ENCODE measurements around the gene GPR161. TPM values are rescaled to one million over a fixed set of nuclear protein-coding genes. Genes with fewer than 3 reads are reported as not detected.

GPR161 gene
- total and polyA plus RNA-seq, 9 of the 15 experiments (the other 6 are each of a cell fraction or from before 2014, with no cell fraction given): 0.15 to 2.4 (median 0.76) TPM

- H3K27me3 ChIP-seq (ENCODE audit: control insufficient read depth in 2 of 2, insufficient read depth in 2 of 2, low read length in 2 of 2): peaks cover 9 to 47% of the 10 kb centered on the region in 2 experiments; a peak in 4 of 5 replicates
- BruUV-seq (replicated peaks): no TSS peak
- intact Hi-C loops (cut with micrococcal nuclease) (loop anchor here (10.0 kb wide), 2 partner anchors 129 to 339 kb away; partner anchors contain the start of gene SFT2D2), in situ Hi-C loops (cut with MboI) (loop anchor here (10.0 kb wide), 1 partner anchor 489 kb away; no protein-coding TSS in a partner anchor)
- 15% methylated on average over 6 of the region's 6 CpGs for WGBS (ENCODE audit: insufficient coverage, low coverage, missing lambda C conversion rate)
- ATAC-seq (no peak), FAIRE-seq (no peak), DNase-seq (ENCODE audit: extremely low read depth in 1 of 4, low spot score in 3 of 4) (no peak)
- ChIA-PET POLR2A (interaction anchor here (0.8 kb wide), 1 partner anchor 11 kb away, joined by 3 read pairs; no protein-coding TSS in a partner anchor), CTCF (ENCODE audit: low intra/inter-chr PET ratio) (no interaction called here)
- H3K4me2 ChIP-seq (ENCODE audit: insufficient read depth, low read length): no peak overlapping the region
- H3K4me3 ChIP-seq: no peak overlapping the region
- H2AFZ ChIP-seq (ENCODE audit: low read depth, low read length): no peak overlapping the region
- H3K9me1 ChIP-seq (ENCODE audit: control insufficient read depth, insufficient read depth, low read length): no peaks in the 10 kb centered on the region
- TF ChIP-seq CHCHD3 (CRISPR knock-in tag; IDR thresholded peaks at IDR 0.05) (no peak), E4F1 (CRISPR knock-in tag; IDR thresholded peaks at IDR 0.05; ENCODE audit: borderline replicate concordance) (no peak), ZC3H11A (IDR thresholded peaks at IDR 0.05; ENCODE audit: low read depth, low read length) (no peak), CAMTA2 (CRISPR knock-in tag; conservative IDR thresholded peaks at IDR 0.05) (no peak), DNMT1 (IDR thresholded peaks at IDR 0.05) (no peak), NR4A1 (CRISPR knock-in tag; IDR thresholded peaks at IDR 0.05) (no peak), NR4A1 (tag; IDR thresholded peaks at IDR 0.05) (no peak), TBP (optimal IDR thresholded peaks at IDR 0.05; ENCODE audit: low read depth, low read length) (no peak), GTF2E2 (tag; IDR thresholded peaks at IDR 0.05) (no peak), ESRRA (IDR thresholded peaks at IDR 0.05; ENCODE audit: borderline replicate concordance, low read depth) (no peak), NEUROD1 (IDR thresholded peaks at IDR 0.05; ENCODE audit: borderline replicate concordance, low read depth, low read length, partially characterized antibody) (no peak), ZKSCAN1 (IDR thresholded peaks at IDR 0.05; ENCODE audit: low read depth, low read length) (no peak), CHD1 (IDR thresholded peaks at IDR 0.05; ENCODE audit: low read length) (no peak), DACH1 (IDR thresholded peaks at IDR 0.05; ENCODE audit: partially characterized antibody) (no peak), ZNF282 (CRISPR knock-in tag; IDR thresholded peaks at IDR 0.05) (no peak), BRD9 (IDR thresholded peaks at IDR 0.05; ENCODE audit: low read depth, partially characterized antibody) (no peak), CREB3L1 (IDR thresholded peaks at IDR 0.05; ENCODE audit: borderline replicate concordance, low read depth) (no peak), KAT2B (IDR thresholded peaks at IDR 0.05; ENCODE audit: low read depth, low read length) (no peak), BRF2 (IDR thresholded peaks at IDR 0.05; ENCODE audit: borderline replicate concordance, insufficient read depth, insufficient read length) (no peak), E2F3 (CRISPR knock-in tag; IDR thresholded peaks at IDR 0.05) (no peak), ZFX (CRISPR knock-in tag; IDR thresholded peaks at IDR 0.05) (no peak)
- no peaks in the 10 kb centered on the region for H3K36me3 ChIP-seq (ENCODE audit: control insufficient read depth, insufficient read depth, low read length)
- H3K79me2 ChIP-seq (ENCODE audit: control insufficient read depth, insufficient read depth, low read length): no peaks in the 10 kb centered on the region
- no peak overlapping the region for H3K27ac ChIP-seq (ENCODE audit: extremely low read depth, low read depth, low read length)
- H4K20me1 ChIP-seq (replicated peaks; ENCODE audit: control insufficient read depth, insufficient read depth, low read length): no peaks in the 10 kb centered on the region
- H3K4me1 ChIP-seq (replicated peaks in 1 of 2; ENCODE audit: control insufficient read depth in 2 of 2, insufficient read depth in 2 of 2, low read length in 2 of 2): peaks cover 0 to 3% of the 10 kb centered on the region in 2 experiments; a peak in 1 of 5 replicates
- H3K9me3 ChIP-seq (replicated peaks; ENCODE audit: control insufficient read depth, insufficient read depth, low read depth, low read length): no peaks in the 10 kb centered on the region
- H3K9ac ChIP-seq (ENCODE audit: insufficient read depth in 1 of 2, low read depth in 2 of 2, low read length in 2 of 2): no peak overlapping the region
Observed at GRCh38 chr1:168095476-168095875, 41.3 kb downstream of the GPR161 start.

All from K562 (cell line).